T-helper 17 cell (primary cell): Measurements from ENCODE around the gene PACC1. TPM values are rescaled to one million over a fixed set of nuclear protein-coding genes. Genes with fewer than 3 reads are reported as not detected.
A peak's percentile ranks its signal among the peaks of the same experiment; 100 is the strongest.

ENCODE experiments used
- ATAC-seq: fragments of 150-1000 bp; cut with Tn5 transposase; 2 replicates; pipeline ENCODE4 v1.10.0; 2021; ENCODE audit warnings: mild to moderate bottlenecking, moderate library complexity
- DNase-seq, 3 donors: peaks; one replicate each; pipeline versions ENCODE4 v3.0.0 to v3.0.0-alpha.2; 2020 to 2021
- H3K9me3 ChIP-seq: one replicate; pipeline ENCODE4 v1.7.0; 2013; ENCODE audit warnings: low read length, mild to moderate bottlenecking; ENCODE audit not compliant: control insufficient read depth, poor library complexity, severe bottlenecking
- H3K27ac Mint-ChIP-seq: one replicate; pipeline ENCODE4 v1.8.0; 2022; ENCODE audit warnings: mild to moderate bottlenecking, moderate library complexity, mixed read lengths
- H3K27me3 Mint-ChIP-seq: one replicate; pipeline ENCODE4 v1.8.0; 2022; ENCODE audit warnings: mixed read lengths
- H3K36me3 Mint-ChIP-seq: one replicate; pipeline ENCODE4 v1.8.0; 2022; ENCODE audit warnings: low read depth, mixed read lengths
- H3K4me1 Mint-ChIP-seq: one replicate; pipeline ENCODE4 v1.8.0; 2022; ENCODE audit warnings: mild to moderate bottlenecking, mixed read lengths
- H3K4me3 Mint-ChIP-seq: one replicate; pipeline ENCODE4 v1.8.0; 2022; ENCODE audit warnings: mild to moderate bottlenecking, moderate library complexity, mixed read lengths
- total RNA-seq, 4 donors: library from RNA in 2 of 4; stranded (reverse) in 2 of 4; gene quantifications; one replicate each; pipeline ENCODE4 v1.2.3 and lab custom pipeline; 2022 to 2026

PACC1 gene
- total RNA-seq, 2 donors from 2014 or later: 4.7 to 8.2 TPM

DNA sequence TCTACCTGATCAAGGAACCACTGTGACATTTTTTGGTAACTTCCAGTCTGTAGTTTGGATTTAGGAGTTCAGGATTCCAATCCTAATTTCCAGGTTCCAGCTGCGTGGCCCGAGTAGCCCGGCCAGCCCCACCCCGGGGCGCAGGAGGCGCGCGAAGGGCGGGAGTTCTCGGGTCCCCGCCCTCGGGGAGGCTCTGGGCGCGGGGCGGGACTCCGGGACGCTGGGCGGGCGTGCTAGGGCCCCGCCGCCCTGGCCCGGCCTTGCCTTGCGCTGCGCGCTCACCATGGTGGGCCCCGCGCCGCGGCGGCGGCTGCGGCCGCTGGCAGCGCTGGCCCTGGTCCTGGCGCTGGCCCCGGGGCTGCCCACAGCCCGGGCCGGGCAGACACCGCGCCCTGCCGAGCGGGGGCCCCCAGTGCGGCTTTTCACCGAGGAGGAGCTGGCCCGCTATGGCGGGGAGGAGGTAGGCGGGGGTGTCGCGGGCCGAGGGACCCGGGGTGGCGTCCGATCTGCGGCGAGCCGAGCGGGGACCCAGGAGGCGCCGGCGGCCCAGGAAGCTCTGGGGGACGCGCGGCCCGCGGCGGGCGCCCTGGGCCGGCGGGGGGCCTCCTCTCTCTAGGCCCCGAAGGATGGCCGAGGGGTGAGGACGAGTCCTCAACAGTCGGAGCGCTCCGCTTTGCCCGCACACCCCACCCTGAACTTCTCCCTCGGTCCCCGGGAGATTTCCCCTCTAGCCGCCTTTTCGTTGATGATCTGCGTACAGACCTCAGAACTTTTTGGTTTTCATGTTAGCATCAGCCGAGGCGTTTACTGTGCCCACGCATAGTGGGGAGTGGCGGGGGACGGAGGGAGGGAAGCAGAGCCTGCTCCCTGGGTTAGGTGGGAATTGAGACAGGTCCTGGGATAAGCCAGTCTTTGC, 18.2 kb upstream of the PACC1 start, which contains the start of gene NENF:
Gene NENF (plus strand): TSS at position 260 of the 916 bp plus-strand sequence. CDS start 24 bp downstream, at position 284.
- Mint-ChIP-seq H3K4me1 (peaks cover 13% of the 10 kb centered on the region), H3K27ac (no peak within 1 kb of the TSS), H3K36me3 (no peaks in the 10 kb centered on the region), H3K27me3 (no peaks in the 10 kb centered on the region), H3K4me3 (peak within 1 kb of the TSS; percentile 80)
- ATAC-seq: peak; percentile 99
- DNase-seq: peak; percentile 59 to 68 (median 66)
- no peaks in the 10 kb centered on the region for H3K9me3 ChIP-seq

DNA sequence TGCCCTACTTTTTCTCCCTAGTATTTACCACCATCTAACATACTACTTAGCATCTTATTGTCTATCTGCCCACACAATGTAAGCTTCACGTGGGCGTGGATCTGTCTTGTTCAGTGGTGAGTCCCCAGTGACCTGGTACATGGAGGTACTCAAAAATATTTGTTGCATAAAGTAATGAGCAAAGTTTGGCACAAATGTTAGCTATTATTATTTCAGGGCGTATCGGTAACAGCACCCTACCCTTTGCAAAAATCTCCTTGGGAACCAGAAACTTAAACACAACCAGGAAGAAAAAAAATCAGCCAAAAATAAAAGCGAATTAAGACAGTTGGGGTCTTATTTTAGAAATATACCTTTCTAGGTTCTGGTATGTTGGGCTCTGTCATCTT, 17.6 kb upstream of the PACC1 start:
- no peaks in the 10 kb centered on the region for H3K27me3 Mint-ChIP-seq
- no peak for DNase-seq
- no peak overlapping the region for H3K27ac Mint-ChIP-seq
- H3K9me3 ChIP-seq: no peaks in the 10 kb centered on the region
- peaks cover 13% of the 10 kb centered on the region for H3K4me1 Mint-ChIP-seq
- peak overlapping the region; percentile 76 for H3K4me3 Mint-ChIP-seq
- no peak for ATAC-seq
- H3K36me3 Mint-ChIP-seq: no peaks in the 10 kb centered on the region

DNA sequence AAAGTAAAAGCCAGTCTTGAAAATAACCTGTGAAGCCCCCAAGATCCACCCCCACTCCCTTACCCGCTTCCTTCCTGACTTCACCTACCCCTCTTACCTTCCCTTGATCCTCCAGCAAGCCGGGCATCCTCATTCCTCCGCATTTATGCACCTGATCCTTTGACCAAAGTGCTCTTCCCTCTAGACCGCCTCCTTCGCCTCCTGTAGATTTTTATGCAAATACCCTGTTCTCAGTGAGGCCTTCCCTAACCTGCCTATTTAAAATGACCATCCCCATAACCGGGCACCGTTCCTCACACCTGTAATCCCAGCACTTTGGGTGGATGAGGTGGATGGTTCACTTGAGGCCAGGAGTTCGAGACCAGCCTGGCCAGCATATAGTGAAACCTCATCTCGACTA, 17.0 kb upstream of the PACC1 start:
- Mint-ChIP-seq H3K4me1 (peaks cover 13% of the 10 kb centered on the region), H3K36me3 (no peaks in the 10 kb centered on the region), H3K27me3 (no peaks in the 10 kb centered on the region), H3K4me3 (peak overlapping the region; percentile 60), H3K27ac (no peak overlapping the region)
- H3K9me3 ChIP-seq: no peaks in the 10 kb centered on the region
- DNase-seq (no peak), ATAC-seq (no peak)

DNA sequence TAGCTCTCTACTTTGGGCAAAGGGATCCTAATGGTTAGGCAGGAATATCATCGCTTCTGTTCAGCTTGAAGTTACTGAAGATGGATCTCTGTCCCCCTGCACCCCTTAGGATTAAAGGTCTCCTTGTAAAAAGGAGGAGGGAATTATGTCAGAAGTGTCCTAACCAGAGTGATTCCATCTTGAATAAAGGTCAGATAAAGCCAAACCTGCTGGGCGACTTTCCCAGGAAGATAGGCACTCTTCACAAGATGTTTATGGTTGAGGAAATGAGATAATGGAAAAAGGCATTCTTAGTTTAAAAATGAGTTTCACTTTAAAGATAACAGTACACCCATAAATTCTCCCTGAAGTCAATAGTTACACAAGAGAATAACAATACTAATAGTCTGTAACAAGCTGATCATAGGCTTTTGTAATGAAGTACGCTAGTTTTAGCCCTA, 16.3 kb upstream of the PACC1 start:
- no peak overlapping the region for H3K4me3 Mint-ChIP-seq
- H3K27me3 Mint-ChIP-seq: no peaks in the 10 kb centered on the region
- H3K27ac Mint-ChIP-seq: no peak overlapping the region
- DNase-seq (no peak), ATAC-seq (no peak)
- H3K36me3 Mint-ChIP-seq: no peaks in the 10 kb centered on the region
- no peaks in the 10 kb centered on the region for H3K9me3 ChIP-seq
- peaks cover 13% of the 10 kb centered on the region for H3K4me1 Mint-ChIP-seq

DNA sequence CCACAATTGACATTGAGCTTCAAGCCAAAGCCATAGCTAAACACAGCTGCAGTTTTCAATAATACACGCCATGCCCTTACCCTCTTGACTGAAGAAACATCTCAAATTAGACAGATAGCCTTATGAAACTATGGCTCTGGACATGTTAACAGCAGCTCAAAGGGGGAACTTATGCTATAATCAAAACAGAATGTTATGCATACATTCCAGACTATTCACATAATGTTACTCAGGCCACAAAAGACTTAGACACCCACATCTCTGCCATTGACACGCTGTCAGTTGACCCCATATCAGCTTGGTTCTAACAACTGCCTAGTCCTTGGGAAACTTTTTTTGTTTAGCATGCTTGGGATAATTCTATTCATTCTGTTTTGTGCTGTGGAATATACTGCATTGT, 15.7 kb upstream of the PACC1 start:
- no peak overlapping the region for H3K27ac Mint-ChIP-seq
- no peaks in the 10 kb centered on the region for H3K36me3 Mint-ChIP-seq
- ATAC-seq: no peak
- H3K4me3 Mint-ChIP-seq: no peak overlapping the region
- H3K4me1 Mint-ChIP-seq: peaks cover 13% of the 10 kb centered on the region
- no peaks in the 10 kb centered on the region for H3K9me3 ChIP-seq
- DNase-seq: no peak
- no peaks in the 10 kb centered on the region for H3K27me3 Mint-ChIP-seq

DNA sequence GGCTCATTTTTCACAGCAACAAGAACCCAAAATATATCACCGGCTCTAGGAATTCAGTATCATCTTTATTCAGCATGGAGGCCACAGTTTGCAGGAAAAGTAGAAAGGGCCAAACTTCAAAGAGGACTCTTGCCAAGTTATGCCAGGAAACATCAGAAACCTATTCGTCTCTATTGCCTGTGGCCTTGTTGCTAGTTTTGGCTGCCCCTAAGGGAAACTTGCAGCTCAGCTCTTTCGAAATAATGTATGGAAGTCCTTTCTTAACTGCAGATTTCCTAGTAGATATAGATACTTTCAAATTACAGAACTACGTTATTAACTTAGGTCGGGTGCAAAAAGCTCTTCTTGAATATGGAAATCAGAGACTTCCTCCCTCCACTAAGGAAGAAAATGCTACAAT, 13.8 kb upstream of the PACC1 start:
- no peaks in the 10 kb centered on the region for H3K9me3 ChIP-seq
- DNase-seq: no peak
- H3K4me3 Mint-ChIP-seq: no peak overlapping the region
- peaks cover 14% of the 10 kb centered on the region for H3K27me3 Mint-ChIP-seq
- H3K36me3 Mint-ChIP-seq: no peaks in the 10 kb centered on the region
- peaks cover 4% of the 10 kb centered on the region for H3K4me1 Mint-ChIP-seq
- ATAC-seq: no peak
- no peak overlapping the region for H3K27ac Mint-ChIP-seq

DNA sequence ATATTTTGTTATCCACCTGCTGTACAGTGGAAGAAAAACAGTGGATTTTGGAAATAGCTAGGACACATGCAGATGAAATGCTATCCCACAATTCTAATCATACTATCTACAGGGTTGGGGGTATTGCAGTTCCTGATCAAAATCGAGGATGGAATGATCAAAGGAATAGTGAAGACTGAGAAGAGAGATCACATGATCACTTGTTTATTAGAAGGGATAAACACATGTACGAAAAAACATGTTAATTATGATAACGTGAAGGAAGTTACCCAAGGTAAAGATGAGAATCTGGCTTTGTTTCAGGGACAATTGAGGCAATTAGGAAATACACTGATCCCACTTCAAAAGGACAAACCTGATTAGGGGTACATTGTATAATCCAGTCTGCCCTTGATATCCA, 9.2 kb upstream of the PACC1 start:
- H3K27me3 Mint-ChIP-seq: peaks cover 23% of the 10 kb centered on the region

DNA sequence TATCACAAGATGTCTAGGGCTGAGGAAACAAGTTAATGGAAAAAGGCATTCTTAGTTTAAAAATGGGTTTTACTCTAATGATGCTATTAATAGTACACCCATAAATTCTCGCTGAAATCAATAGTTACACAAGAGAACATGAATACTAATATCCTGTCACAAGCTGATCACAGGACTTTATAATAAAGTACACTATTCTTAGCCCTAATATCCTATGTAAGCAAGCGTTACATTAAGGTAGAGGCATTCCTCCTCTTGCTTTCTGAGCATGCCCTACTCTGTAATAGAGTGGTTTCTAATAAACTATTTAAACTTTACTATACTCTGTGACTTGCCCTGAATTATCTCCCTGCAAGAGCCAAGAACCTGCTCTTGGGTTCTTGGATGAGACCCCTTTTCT, 6.5 kb upstream of the PACC1 start:
- DNase-seq (no peak), ATAC-seq (no peak)
- Mint-ChIP-seq H3K36me3 (peaks cover 2% of the 10 kb centered on the region), H3K27ac (no peak overlapping the region), H3K4me3 (no peak overlapping the region), H3K27me3 (peaks cover 23% of the 10 kb centered on the region), H3K4me1 (peaks cover 12% of the 10 kb centered on the region)
- no peaks in the 10 kb centered on the region for H3K9me3 ChIP-seq

More for the DNA sequence above, 9.2 kb upstream of the PACC1 start:
- DNase-seq (no peak), ATAC-seq (no peak)
- Mint-ChIP-seq H3K4me1 (peaks cover 7% of the 10 kb centered on the region), H3K27ac (no peak overlapping the region), H3K4me3 (no peak overlapping the region), H3K36me3 (no peaks in the 10 kb centered on the region)
- H3K9me3 ChIP-seq: no peaks in the 10 kb centered on the region

DNA sequence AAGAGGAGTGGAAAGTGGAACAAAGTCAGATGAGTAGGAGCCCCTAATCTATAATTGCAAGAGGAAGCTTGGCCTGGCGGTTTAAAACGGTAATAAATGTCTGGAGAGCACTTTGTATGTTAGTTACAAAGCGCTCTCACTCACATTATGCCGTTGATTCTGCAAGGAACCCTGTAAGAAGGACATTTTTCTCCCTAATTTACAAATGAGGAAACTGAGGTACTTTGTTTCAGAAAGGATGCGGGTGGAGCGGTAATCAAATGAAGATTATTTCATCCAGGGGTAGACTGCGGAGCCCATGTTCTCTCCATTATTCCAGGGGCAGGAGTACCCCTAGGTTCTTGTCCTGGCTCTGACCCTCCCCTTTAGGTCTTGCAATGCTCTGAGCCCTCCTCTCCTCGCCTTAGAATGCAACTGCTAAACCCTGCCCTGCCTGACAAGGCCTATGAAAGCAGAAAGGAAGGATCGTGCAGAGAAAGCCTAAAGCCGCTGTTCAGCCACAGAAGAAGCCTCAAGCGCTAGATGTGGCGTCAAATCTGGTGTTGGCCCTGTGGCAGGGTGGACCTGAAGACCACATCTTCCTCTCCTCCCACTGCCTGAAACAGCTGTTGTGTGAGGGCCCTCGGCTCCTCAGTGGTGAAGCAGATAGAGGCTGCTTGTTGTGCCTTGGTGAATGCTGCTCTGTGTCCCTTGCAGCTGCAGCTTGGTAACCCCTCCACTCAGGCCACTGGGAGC, 588 bp upstream of the PACC1 start:
- Mint-ChIP-seq H3K27ac (peak overlapping the region; percentile 88), H3K4me3 (peak overlapping the region; percentile 99), H3K27me3 (no peaks in the 10 kb centered on the region), H3K36me3 (peaks cover 5% of the 10 kb centered on the region), H3K4me1 (peaks cover 27% of the 10 kb centered on the region)
- no peak for DNase-seq
- no peak for ATAC-seq
- no peaks in the 10 kb centered on the region for H3K9me3 ChIP-seq

DNA sequence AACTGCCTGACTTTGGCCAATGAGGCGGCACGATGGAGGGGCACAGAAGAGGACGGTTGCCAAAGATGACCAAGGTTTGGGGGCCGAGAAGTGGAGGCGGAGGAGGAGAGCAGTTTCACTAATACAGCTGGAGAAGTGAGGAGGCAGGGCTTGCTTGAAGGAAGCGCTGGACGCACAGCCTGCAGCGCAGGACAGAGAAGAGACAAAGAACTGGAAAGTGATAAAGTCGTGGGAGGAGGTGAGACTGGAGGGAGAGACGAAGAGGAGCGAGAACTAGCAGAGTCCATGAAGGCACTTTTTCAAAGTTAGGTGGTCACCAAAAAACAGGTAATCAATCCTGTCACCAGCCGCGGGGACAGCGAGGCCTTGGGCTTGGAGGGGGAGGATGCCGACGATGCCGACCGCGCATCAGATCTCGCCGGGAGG, 771 bp downstream of the PACC1 start:
- H3K9me3 ChIP-seq: no peaks in the 10 kb centered on the region
- no peak for ATAC-seq
- peaks cover 14% of the 10 kb centered on the region for H3K36me3 Mint-ChIP-seq
- peaks cover 27% of the 10 kb centered on the region for H3K4me1 Mint-ChIP-seq
- peak overlapping the region; percentile 88 for H3K27ac Mint-ChIP-seq
- DNase-seq: no peak
- peak overlapping the region; percentile 99 for H3K4me3 Mint-ChIP-seq
- no peaks in the 10 kb centered on the region for H3K27me3 Mint-ChIP-seq

DNA sequence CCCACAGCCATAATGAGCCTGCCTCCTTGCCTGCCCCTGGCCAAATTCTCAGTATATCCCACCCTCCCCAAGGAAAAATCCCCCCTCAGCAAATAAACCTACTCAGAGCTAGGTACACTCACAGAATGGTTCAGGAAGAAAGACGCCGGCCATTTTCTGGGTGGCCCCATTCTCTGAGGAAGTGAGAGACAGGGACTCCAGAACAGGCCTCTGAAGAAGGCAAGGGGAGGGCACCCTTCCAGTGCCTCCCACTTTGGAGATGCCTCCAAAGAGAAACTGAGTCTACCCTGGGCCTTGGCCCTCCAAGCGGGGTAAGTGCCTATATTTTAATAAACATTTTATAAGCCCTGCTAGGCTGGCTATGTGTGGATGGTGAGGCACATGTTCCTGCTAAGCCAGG, 2.3 kb downstream of the PACC1 start:
- Mint-ChIP-seq H3K4me1 (peaks cover 25% of the 10 kb centered on the region), H3K4me3 (no peak overlapping the region), H3K27me3 (no peaks in the 10 kb centered on the region), H3K27ac (no peak overlapping the region), H3K36me3 (peaks cover 14% of the 10 kb centered on the region)
- DNase-seq: no peak
- H3K9me3 ChIP-seq: no peaks in the 10 kb centered on the region
- no peak for ATAC-seq

DNA sequence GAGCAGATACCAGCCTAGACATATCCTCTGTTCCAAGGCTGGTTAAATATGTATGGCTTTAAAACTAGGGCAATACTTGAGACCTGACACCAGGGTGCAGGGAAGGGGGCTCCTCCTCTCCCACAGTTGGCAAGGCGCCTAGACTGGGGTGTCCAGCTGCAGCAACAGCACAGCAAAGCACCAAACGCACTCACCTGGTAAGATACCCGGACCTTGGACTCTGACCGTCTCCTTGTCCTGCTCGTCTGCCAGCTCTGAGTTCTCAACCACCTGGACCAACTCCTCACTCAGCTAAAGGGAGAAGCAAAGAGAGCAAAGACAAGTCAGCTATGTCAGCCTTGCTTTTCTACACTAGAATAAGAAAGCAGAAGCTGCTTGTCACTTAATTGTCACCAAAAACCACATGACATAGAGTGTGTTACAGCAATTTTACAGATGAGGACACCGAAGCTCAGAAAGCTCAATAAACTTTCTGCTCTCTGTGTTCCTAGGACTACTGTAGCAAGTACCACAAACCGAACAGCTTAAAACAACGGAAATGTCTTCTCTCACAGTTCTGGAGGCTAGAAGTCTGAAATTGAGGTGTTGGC, 4.4 kb downstream of the PACC1 start:
- Mint-ChIP-seq H3K4me3 (no peak overlapping the region), H3K27me3 (no peaks in the 10 kb centered on the region), H3K36me3 (peaks cover 14% of the 10 kb centered on the region), H3K27ac (peak overlapping the region; percentile 14), H3K4me1 (peaks cover 22% of the 10 kb centered on the region)
- ATAC-seq (no peak), DNase-seq (no peak)
- no peaks in the 10 kb centered on the region for H3K9me3 ChIP-seq

DNA sequence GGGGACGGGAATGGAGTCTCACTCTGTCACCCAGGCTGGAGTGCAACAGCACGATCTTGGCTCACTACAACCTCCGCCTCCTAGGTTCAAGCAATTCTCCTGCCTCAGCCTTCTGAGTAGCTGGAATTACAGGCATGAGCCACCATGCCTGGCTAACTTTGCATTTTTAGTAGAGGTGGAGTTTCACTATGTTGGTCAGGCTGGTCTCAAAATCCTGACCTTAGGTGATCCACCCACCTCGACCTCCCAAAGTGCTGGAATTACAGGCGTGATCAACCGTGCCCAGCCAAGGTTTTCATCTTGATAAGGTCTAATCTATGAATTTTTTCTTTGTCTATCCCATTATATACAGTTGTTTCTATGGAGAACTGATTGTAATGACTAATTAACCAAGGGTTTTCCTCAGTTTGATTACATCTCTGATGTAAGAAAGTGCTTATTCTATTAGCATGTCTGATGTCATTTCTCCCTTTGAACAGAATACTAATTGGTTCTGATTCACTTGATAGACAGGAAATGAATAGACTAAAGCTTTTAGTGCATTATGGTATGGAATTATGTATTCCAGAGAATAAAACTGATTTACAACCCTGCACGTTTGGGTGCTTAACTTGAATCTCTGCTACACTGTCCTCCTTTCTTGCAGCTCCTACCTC, 11.9 kb downstream of the PACC1 start:
- Mint-ChIP-seq H3K27me3 (no peaks in the 10 kb centered on the region), H3K27ac (no peak overlapping the region)

More for the DNA sequence above, 11.9 kb downstream of the PACC1 start:
- Mint-ChIP-seq H3K4me1 (peaks cover 18% of the 10 kb centered on the region), H3K36me3 (peaks cover 10% of the 10 kb centered on the region), H3K4me3 (no peak overlapping the region)
- ATAC-seq (no peak), DNase-seq (no peak)
- peaks cover under 1% of the 10 kb centered on the region for H3K9me3 ChIP-seq
